ENCODE results near the gene RGP1.

GRCh38 chr9:35806101-35806500 lies 57.0 kb downstream of the RGP1 start:
- TF ChIP-seq CTCF (IDR thresholded peaks at IDR 0.05) (no peak), POLR2A (IDR thresholded peaks at IDR 0.05) (no peak)

All from adrenal gland (tissue), 5 donors.